ENCODE results near the gene SLC25A11.

Gene SLC25A11

GRCh38 chr17:4939796-4940554 lies at the start of gene SLC25A11, which contains the start of gene RNF167:
Gene SLC25A11, minus strand, starts transcription at chr17:4940046. Its CDS starts 136 bp downstream, at chr17:4939910.
Gene RNF167, plus strand, starts transcription at chr17:4940268. Its CDS starts 642 bp downstream, at chr17:4940910.
- peak; percentile 99 for DNase-seq

GRCh38 chr17:4987767-4988567 lies 48.1 kb upstream of the SLC25A11 start:
- no peak for DNase-seq

GRCh38 chr17:4986951-4987766 lies 47.3 kb upstream of the SLC25A11 start, which contains the start of gene CAMTA2:
Gene CAMTA2, minus strand, starts transcription at chr17:4987675. Its CDS starts 1,453 bp downstream, at chr17:4986222.
- DNase-seq, result peak; percentile 92

- DNase-seq, result peak; percentile 19
Measured at GRCh38 chr17:4986403-4986802, 46.6 kb upstream of the SLC25A11 start.

GRCh38 chr17:4982305-4982704 lies 42.5 kb upstream of the SLC25A11 start:
- no peak for DNase-seq

GRCh38 chr17:4980644-4981216 lies 40.9 kb upstream of the SLC25A11 start:
- DNase-seq, result peak; percentile 76

GRCh38 chr17:4978726-4979125 lies 38.9 kb upstream of the SLC25A11 start:
- no peak for DNase-seq

- no peak for DNase-seq
Measured at GRCh38 chr17:4974115-4974670, 34.3 kb upstream of the SLC25A11 start.

- DNase-seq, result no peak
Measured at GRCh38 chr17:4973256-4974114, 33.6 kb upstream of the SLC25A11 start.

GRCh38 chr17:4972752-4973151 lies 32.9 kb upstream of the SLC25A11 start:
- DNase-seq, result no peak

- DNase-seq, result no peak
Measured at GRCh38 chr17:4972322-4972721, 32.5 kb upstream of the SLC25A11 start.

GRCh38 chr17:4971826-4972225 lies 32.0 kb upstream of the SLC25A11 start:
- no peak for DNase-seq

- DNase-seq, result no peak
Measured at GRCh38 chr17:4970273-4970672, 30.4 kb upstream of the SLC25A11 start.

GRCh38 chr17:4969551-4970173 lies 29.8 kb upstream of the SLC25A11 start:
- DNase-seq, result peak; percentile 21

- DNase-seq, result peak; percentile 85
Measured at GRCh38 chr17:4969047-4969550, 29.3 kb upstream of the SLC25A11 start.

GRCh38 chr17:4968486-4969046 lies 28.7 kb upstream of the SLC25A11 start:
- DNase-seq, result peak; percentile 38

- DNase-seq, result peak; percentile 96
Measured at GRCh38 chr17:4967539-4968485, 28.0 kb upstream of the SLC25A11 start, which contains the start of gene SPAG7. Gene SPAG7, minus strand, starts transcription at chr17:4967817. Its CDS starts 13 bp downstream, at chr17:4967804.

GRCh38 chr17:4966844-4967538 lies 27.1 kb upstream of the SLC25A11 start:
- DNase-seq, result peak; percentile 98
